K562 (cell line): Measurements from ENCODE around the gene GPAT3. TPM values are rescaled to one million over a fixed set of nuclear protein-coding genes. Genes with fewer than 3 reads are reported as not detected.

Source experiments
- BCL6 ChIP-seq: fragments of 250-450 bp; sonication (Bioruptor Pico); IDR thresholded peaks from 2 replicates; pipeline ENCODE4 v1.4.0; 2020
- CBFA2T2 ChIP-seq: fragments of 450-650 bp; conservative IDR thresholded peaks from 2 replicates; pipeline ENCODE4 v1.6.1; 2017; ENCODE audit warnings: mild to moderate bottlenecking
- CBX1 ChIP-seq: sonication (generic); IDR thresholded peaks from 2 replicates; pipeline ENCODE4 v1.6.1; 2016; ENCODE audit warnings: antibody characterized with exemption, low read depth, mild to moderate bottlenecking
- CREBBP ChIP-seq: IDR thresholded peaks from one replicate; pipeline ENCODE4 v1.6.1; 2012; ENCODE audit warnings: low read depth, mild to moderate bottlenecking, control low read depth, inconsistent platforms, low read length
- DIDO1 ChIP-seq: fragments of 450-650 bp; IDR thresholded peaks from 2 replicates; pipeline ENCODE4 v1.6.1; 2016; ENCODE audit warnings: low read depth, missing biosample characterization, missing genetic modification characterization
- GTF2A2 ChIP-seq: IDR thresholded peaks from 2 replicates; pipeline ENCODE4 v1.6.1; 2016; ENCODE audit warnings: mild to moderate bottlenecking, missing genetic modification characterization, missing compliant biosample characterization
- GTF2E2 ChIP-seq: fragments of 200-800 bp; sonication (Bioruptor generic); IDR thresholded peaks from 2 replicates; pipeline ENCODE4 v1.6.1; 2016; ENCODE audit warnings: missing genetic modification characterization, missing compliant biosample characterization
- HMG20B ChIP-seq: fragments of 250-450 bp; sonication (Bioruptor Pico); IDR thresholded peaks from 2 replicates; pipeline ENCODE4 v1.5.0; 2021; ENCODE audit warnings: mild to moderate bottlenecking
- LEF1 ChIP-seq: fragments of 450-650 bp; IDR thresholded peaks from 2 replicates; pipeline ENCODE4 v1.6.1; 2016; ENCODE audit warnings: mild to moderate bottlenecking
- MCM7 ChIP-seq, 2 experiments: fragments of 450-650 bp; IDR thresholded peaks; 2 replicates each; pipeline ENCODE4 v1.6.1; 2016 to 2018
- NBN ChIP-seq: fragments of 450-650 bp; IDR thresholded peaks from 2 replicates; pipeline ENCODE4 v1.6.1; 2016; ENCODE audit warnings: low read depth, mild to moderate bottlenecking
- NFYB ChIP-seq: IDR thresholded peaks from 2 replicates; pipeline ENCODE4 v1.6.1; 2011; ENCODE audit warnings: mild to moderate bottlenecking, moderate library complexity; ENCODE audit not compliant: insufficient read length; ENCODE audit errors: extremely low read depth
- NR2C2 ChIP-seq, 2 experiments: fragments of 200-800 bp in 1 of 2; sonication (Bioruptor generic) in 1 of 2; sonication (generic) in 1 of 2; formaldehyde crosslinking in 1 of 2; IDR thresholded peaks; 2 replicates each; pipeline versions ENCODE4 v1.6.1 to v1.8.0; 2016 to 2022; ENCODE audit warnings: mild to moderate bottlenecking in 1 of 2, missing compliant biosample characterization in 1 of 2, missing genetic modification characterization in 1 of 2, missing genetic modification reagents in 1 of 2
- PML ChIP-seq: IDR thresholded peaks from 2 replicates; pipeline ENCODE4 v1.6.1; 2012; ENCODE audit warnings: low read length, inconsistent platforms
- POLR2B ChIP-seq: fragments of 450-650 bp; IDR thresholded peaks from 2 replicates; pipeline ENCODE4 v1.6.1; 2018; ENCODE audit warnings: low read depth; ENCODE audit not compliant: partially characterized antibody
- POLR3G ChIP-seq: IDR thresholded peaks from 2 replicates; pipeline ENCODE4 v1.6.1; 2011; ENCODE audit not compliant: insufficient read length, insufficient replicate concordance; ENCODE audit errors: extremely low read depth
- RBBP5 ChIP-seq: fragments of 200-600 bp; sonication (generic); IDR thresholded peaks from 2 replicates; pipeline ENCODE4 v1.6.1; 2012; ENCODE audit warnings: borderline replicate concordance, mild to moderate bottlenecking, low read length, control low read depth, inconsistent platforms; ENCODE audit not compliant: insufficient read depth, poor library complexity, severe bottlenecking
- SFPQ ChIP-seq: fragments of 200-400 bp; formaldehyde crosslinking; IDR thresholded peaks from 2 replicates; pipeline ENCODE4 v1.6.1; 2017; ENCODE audit warnings: mild to moderate bottlenecking, low read depth, low read length, moderate library complexity
- SMAD1 ChIP-seq: fragments of 150-350 bp; IDR thresholded peaks from 2 replicates; pipeline ENCODE4 v1.6.1; 2014; ENCODE audit warnings: low read length, low read depth; ENCODE audit not compliant: partially characterized antibody
- TAL1 ChIP-seq: fragments of 450-650 bp; IDR thresholded peaks from 2 replicates; pipeline ENCODE4 v1.6.1; 2016; ENCODE audit warnings: mild to moderate bottlenecking
- TEAD1 ChIP-seq, 2 experiments: fragments of 450-650 bp in 1 of 2; sonication (generic) in 1 of 2; formaldehyde crosslinking; IDR thresholded peaks; 2 replicates each; pipeline versions ENCODE4 v1.4.0 to v1.8.0; 2020 to 2022; ENCODE audit warnings: mild to moderate bottlenecking in 2 of 2, missing genetic modification reagents in 1 of 2
- TRIM28 ChIP-seq: fragments of 450-650 bp; IDR thresholded peaks from 2 replicates; pipeline ENCODE4 v1.6.1; 2017
- ZBTB5 ChIP-seq: fragments of 450-650 bp; IDR thresholded peaks from 2 replicates; pipeline ENCODE4 v1.6.1; 2017; ENCODE audit warnings: antibody characterized with exemption
- ZNF583 ChIP-seq: fragments of 250-450 bp; sonication (Bioruptor Pico); IDR thresholded peaks from 2 replicates; pipeline ENCODE4 v1.4.0; 2020
- ZNF76 ChIP-seq: fragments of 250-450 bp; sonication (Bioruptor Pico); IDR thresholded peaks from 2 replicates; pipeline ENCODE4 v1.4.0; 2020; ENCODE audit warnings: mild to moderate bottlenecking, moderate library complexity, borderline replicate concordance
- ZNF780A ChIP-seq: fragments of 250-450 bp; sonication (Bioruptor Pico); IDR thresholded peaks from 2 replicates; pipeline ENCODE4 v1.5.0; 2021; ENCODE audit warnings: mild to moderate bottlenecking
- polyA plus RNA-seq, 8 experiments: library from polyadenylated mRNA; depleted of rRNA in 4 of 8; stranded (reverse) in 5 of 8; unstranded in 3 of 8; fragments of >200 nt; fragmentation: Nextera tagmentation in 2 of 8; fragmentation: Illumina TruSeq in 1 of 8; extraction: Ambion mirVana in 2 of 8; extraction: Trizol in 1 of 8; gene quantifications; 2 replicates each; pipeline versions ENCODE4 v1.2.1 to v1.2.3, GENCODE V29; 2011 to 2014; ENCODE audit warnings: inconsistent platforms in 1 of 8, missing spikeins in 1 of 8
- total RNA-seq, 7 experiments: library from RNA; depleted of rRNA in 6 of 7; stranded (reverse); fragments of >200 nt in 6 of 7; fragmentation: Illumina TruSeq in 2 of 7; extraction: Trizol in 2 of 7; gene quantifications; 2 replicates each; pipeline versions ENCODE4 v1.2.1 to v1.2.3, GENCODE V29; 2011 to 2021; ENCODE audit warnings: low replicate concordance in 1 of 7

Gene GPAT3
- total and polyA plus RNA-seq, 9 of the 15 experiments (the other 6 are each of a cell fraction or from before 2014, with no cell fraction given), result 4.1 to 16.1 (median 13.1) TPM

GRCh38 chr4:83486457-83487129 lies 49.3 kb upstream of the GPAT3 start (continued):
- TF ChIP-seq POLR2B (no peak), ZNF583 (CRISPR knock-in tag) (no peak), SFPQ (no peak), BCL6 (CRISPR knock-in tag) (no peak), MCM7 (IDR thresholded peaks at IDR 0.05) (no peak), ZBTB5 (no peak), TAL1 (peak; percentile 69), ZNF76 (no peak), HMG20B (no peak), RBBP5 (no peak), ZNF780A (no peak), TRIM28 (no peak), CBX1 (no peak), LEF1 (peak; percentile 52; the same call in 1 of the 2 replicates), NFYB (no peak), CBFA2T2 (peak; percentile 67), GTF2E2 (tag) (no peak), TEAD1 (CRISPR knock-in tag; IDR thresholded peaks at IDR 0.05) (no peak), DIDO1 (no peak), PML (no peak), NBN (0 out of 2 replicates have a peak, but pooled peaks have one; percentile 23), GTF2A2 (tag) (no peak), CREBBP (no peak), POLR3G (no peak), NR2C2 (CRISPR knock-in tag; IDR thresholded peaks at IDR 0.05) (no peak), NR2C2 (tag; IDR thresholded peaks at IDR 0.05) (no peak), SMAD1 (no peak)
